Type B pancreatic cell (in vitro differentiated cells): ENCODE results near the gene MAPK8IP2. TPM values are rescaled to one million over a fixed set of nuclear protein-coding genes. Genes with fewer than 3 reads are reported as not detected.
"Not testable (repeated sequence)": the region's sequence is repeated elsewhere in the genome, so short reads cannot be mapped to it uniquely, and the experiment has no call there.

Experiments
- DNase-seq: peaks from one replicate; pipeline ENCODE4 v3.0.0; 2021; ENCODE audit warnings: mixed read lengths; ENCODE audit not compliant: unreplicated experiment; ENCODE audit errors: extremely low spot score
- H3K27ac Mint-ChIP-seq: 2 replicates; pipeline ENCODE4 v1.8.0; 2021; ENCODE audit warnings: mild to moderate bottlenecking, mixed read lengths
- H3K27me3 Mint-ChIP-seq: 2 replicates; pipeline ENCODE4 v1.8.0; 2021; ENCODE audit warnings: mixed read lengths
- H3K36me3 Mint-ChIP-seq: 2 replicates; pipeline ENCODE4 v1.8.0; 2021; ENCODE audit warnings: mixed read lengths
- H3K4me1 Mint-ChIP-seq: one replicate; pipeline ENCODE4 v1.8.0; 2021; ENCODE audit warnings: mixed read lengths; ENCODE audit not compliant: unreplicated experiment
- H3K4me3 Mint-ChIP-seq: 2 replicates; pipeline ENCODE4 v1.8.0; 2021; ENCODE audit warnings: mild to moderate bottlenecking, mixed read lengths
- H3K9me3 Mint-ChIP-seq: 2 replicates; pipeline ENCODE4 v1.8.0; 2021; ENCODE audit warnings: mixed read lengths
- CTCF ChIP-seq: fragments of 200-600 bp; sonication (generic); conservative IDR thresholded peaks from 2 replicates; pipeline ENCODE4 v1.5.0; 2021; ENCODE audit warnings: antibody characterized with exemption, mild to moderate bottlenecking
- total RNA-seq: library from RNA; stranded (reverse); gene quantifications from 2 replicates; pipeline ENCODE4 v1.2.1, GENCODE V29; 2021; ENCODE audit warnings: low replicate concordance

MAPK8IP2 gene
- total RNA-seq, 1 donor from 2014 or later = 16.5 TPM

DNA sequence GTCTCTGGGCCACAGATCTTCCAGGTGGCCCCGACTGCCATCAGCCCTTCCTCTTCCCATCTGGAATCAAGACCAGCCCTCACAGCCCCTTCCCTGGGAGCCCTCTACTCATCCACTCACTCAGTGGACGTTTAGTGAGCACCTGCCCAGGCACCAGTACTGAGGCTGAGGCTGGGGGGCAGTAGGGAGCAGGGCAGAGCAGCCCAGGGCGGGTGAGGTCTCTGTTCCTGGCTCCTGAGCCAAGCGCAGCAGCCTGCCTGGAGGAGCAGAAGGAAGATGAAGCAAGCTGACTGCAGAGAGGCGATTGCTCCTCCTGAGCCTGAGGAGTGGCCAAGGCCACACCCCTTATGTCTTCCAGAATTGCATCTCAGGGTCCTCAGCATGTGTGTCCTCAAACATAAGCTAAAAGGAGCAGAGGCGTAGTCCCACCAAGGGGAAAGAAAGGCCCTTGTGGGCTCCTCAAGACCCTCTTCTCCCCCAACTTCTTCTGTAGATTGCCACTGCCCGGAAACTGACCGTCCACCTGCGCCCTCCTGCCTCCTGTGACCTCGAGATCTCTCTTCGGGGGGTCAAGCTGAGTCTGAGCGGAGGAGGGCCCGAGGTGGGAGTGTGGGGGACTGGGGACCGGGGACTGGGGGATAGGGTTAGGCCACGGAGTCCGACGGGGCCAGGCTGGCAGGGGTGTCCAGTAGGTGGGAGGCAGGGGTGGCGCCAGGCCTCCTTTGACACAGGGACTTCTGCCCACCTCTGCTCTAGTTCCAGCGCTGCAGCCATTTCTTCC, 5.8 kb downstream of the MAPK8IP2 start:
- Mint-ChIP-seq H3K27me3 (peaks cover 15% of the 10 kb centered on the region), H3K4me3 (no peak overlapping the region), H3K36me3 (no peaks in the 10 kb centered on the region), H3K27ac (no peak overlapping the region), H3K4me1 (peaks cover 10% of the 10 kb centered on the region), H3K9me3 (no peaks in the 10 kb centered on the region)
- DNase-seq = no peak
- no peak for TF ChIP-seq CTCF

- no peak for DNase-seq
- TF ChIP-seq CTCF = no peak
- Mint-ChIP-seq H3K27ac (no peak overlapping the region), H3K27me3 (peaks cover 10% of the 10 kb centered on the region), H3K4me3 (no peak overlapping the region), H3K4me1 (peaks cover 4% of the 10 kb centered on the region), H3K9me3 (no peaks in the 10 kb centered on the region), H3K36me3 (no peaks in the 10 kb centered on the region)
Observed at GRCh38 chr22:50606946-50607658, 6.5 kb downstream of the MAPK8IP2 start.

GRCh38 chr22:50607659-50608020, 7.0 kb downstream of the MAPK8IP2 start:
- no peak overlapping the region for H3K4me3 Mint-ChIP-seq
- no peak for DNase-seq
- no peak overlapping the region for H3K27ac Mint-ChIP-seq
- H3K9me3 Mint-ChIP-seq = no peaks in the 10 kb centered on the region
- TF ChIP-seq CTCF = no peak
- no peaks in the 10 kb centered on the region for H3K36me3 Mint-ChIP-seq
- H3K27me3 Mint-ChIP-seq = peaks cover 8% of the 10 kb centered on the region
- H3K4me1 Mint-ChIP-seq = peaks cover 5% of the 10 kb centered on the region

GRCh38 chr22:50608058-50608840, 7.7 kb downstream of the MAPK8IP2 start:
- H3K4me3 Mint-ChIP-seq, H3K27me3 Mint-ChIP-seq, H3K27ac Mint-ChIP-seq, H3K36me3 Mint-ChIP-seq, H3K9me3 Mint-ChIP-seq, H3K4me1 Mint-ChIP-seq, DNase-seq: not testable (repeated sequence)

GRCh38 chr22:50608996-50609395, 8.4 kb downstream of the MAPK8IP2 start:
- peaks cover 5% of the 10 kb centered on the region for H3K4me1 Mint-ChIP-seq
- H3K27me3 Mint-ChIP-seq = peaks cover 4% of the 10 kb centered on the region
- H3K9me3 Mint-ChIP-seq = no peaks in the 10 kb centered on the region

More at GRCh38 chr22:50608996-50609395, 8.4 kb downstream of the MAPK8IP2 start:
- no peaks in the 10 kb centered on the region for H3K36me3 Mint-ChIP-seq
- no peak overlapping the region for H3K4me3 Mint-ChIP-seq
- no peak for DNase-seq
- H3K27ac Mint-ChIP-seq = no peak overlapping the region
- no peak for TF ChIP-seq CTCF
